WTC11 (cell line): ENCODE measurements around the gene SLC44A5. TPM values are rescaled to one million over a fixed set of nuclear protein-coding genes. Genes with fewer than 3 reads are reported as not detected.

Source experiments
- ATAC-seq: fragments of 200-7000 bp; cut with Tn5 transposase; 2 replicates; pipeline ENCODE4 v1.10.0; 2021; ENCODE audit warnings: mild to moderate bottlenecking, moderate library complexity
- CTCF ChIA-PET: fragments of 300-600 bp; sonication (Branson Sonifier 250); formaldehyde crosslinking; loops from one replicate; lab custom pipeline; 2021; ENCODE audit warnings: antibody characterized with exemption; lab: Charles Lee
- POLR2A ChIA-PET: fragments of 350-600 bp; sonication (Branson Sonifier 250); formaldehyde crosslinking; loops from one replicate; lab custom pipeline; 2021; ENCODE audit warnings: antibody characterized with exemption; lab: Charles Lee
- DNase-seq: peaks from one replicate; pipeline ENCODE4 v3.0.0; 2021; ENCODE audit warnings: low spot score
- H3K27ac Mint-ChIP-seq: 2 replicates; pipeline ENCODE4 v1.8.0; 2021; ENCODE audit warnings: mixed read lengths
- H3K27me3 Mint-ChIP-seq: 2 replicates; pipeline ENCODE4 v1.8.0; 2021; ENCODE audit warnings: low read depth, mild to moderate bottlenecking, moderate library complexity, mixed read lengths
- H3K36me3 Mint-ChIP-seq: 2 replicates; pipeline ENCODE4 v1.8.0; 2021; ENCODE audit warnings: mixed read lengths
- H3K4me1 Mint-ChIP-seq: 2 replicates; pipeline ENCODE4 v1.8.0; 2022; ENCODE audit warnings: mixed read lengths
- H3K4me3 Mint-ChIP-seq: 2 replicates; pipeline ENCODE4 v1.8.0; 2021; ENCODE audit warnings: mild to moderate bottlenecking, moderate library complexity, mixed read lengths
- H3K9me3 Mint-ChIP-seq: 2 replicates; pipeline ENCODE4 v1.8.0; 2021; ENCODE audit warnings: mixed read lengths
- ARID4B ChIP-seq: sonication (generic); formaldehyde crosslinking; IDR thresholded peaks from 2 replicates; pipeline ENCODE4 v1.8.0; 2023; ENCODE audit warnings: missing genetic modification reagents, mild to moderate bottlenecking, borderline replicate concordance
- ATF3 ChIP-seq: sonication (generic); formaldehyde crosslinking; conservative IDR thresholded peaks from 2 replicates; pipeline ENCODE4 v1.8.1; 2022; ENCODE audit warnings: mild to moderate bottlenecking, missing genetic modification reagents
- CBFB ChIP-seq: sonication (generic); formaldehyde crosslinking; IDR thresholded peaks from 2 replicates; pipeline ENCODE4 v1.8.1; 2022; ENCODE audit warnings: mild to moderate bottlenecking, low read depth, missing genetic modification reagents
- CREM ChIP-seq: sonication (generic); formaldehyde crosslinking; IDR thresholded peaks from 2 replicates; pipeline ENCODE4 v1.8.1; 2022; ENCODE audit warnings: mild to moderate bottlenecking, missing genetic modification reagents, moderate library complexity
- E2F1 ChIP-seq: sonication (generic); formaldehyde crosslinking; IDR thresholded peaks from 2 replicates; pipeline ENCODE4 v1.8.0; 2022; ENCODE audit warnings: mild to moderate bottlenecking, missing genetic modification reagents
- E2F4 ChIP-seq: sonication (generic); formaldehyde crosslinking; IDR thresholded peaks from 2 replicates; pipeline ENCODE4 v1.8.1; 2022; ENCODE audit warnings: low read depth, mild to moderate bottlenecking, moderate library complexity, missing genetic modification reagents, borderline replicate concordance
- E2F5 ChIP-seq: sonication (generic); formaldehyde crosslinking; IDR thresholded peaks from 2 replicates; pipeline ENCODE4 v1.8.1; 2022; ENCODE audit warnings: mild to moderate bottlenecking, moderate library complexity, missing genetic modification reagents
- EMX1 ChIP-seq: fragments of 250-450 bp; sonication (Bioruptor Pico); IDR thresholded peaks from 2 replicates; pipeline ENCODE4 v1.8.0; 2021; ENCODE audit warnings: mild to moderate bottlenecking
- ERG ChIP-seq: fragments of 250-450 bp; sonication (Bioruptor Pico); IDR thresholded peaks from 2 replicates; pipeline ENCODE4 v1.8.0; 2021; ENCODE audit warnings: mild to moderate bottlenecking
- KAT7 ChIP-seq: sonication (generic); formaldehyde crosslinking; IDR thresholded peaks from 2 replicates; pipeline ENCODE4 v1.8.1; 2023; ENCODE audit warnings: missing genetic modification reagents, mild to moderate bottlenecking, borderline replicate concordance
- MLX ChIP-seq: sonication (generic); formaldehyde crosslinking; IDR thresholded peaks from 2 replicates; pipeline ENCODE4 v1.8.1; 2023; ENCODE audit warnings: mild to moderate bottlenecking, missing genetic modification reagents, moderate library complexity
- NFE2L1 ChIP-seq: sonication (generic); formaldehyde crosslinking; IDR thresholded peaks from 2 replicates; pipeline ENCODE4 v1.8.1; 2023; ENCODE audit warnings: missing genetic modification reagents
- RELA ChIP-seq: sonication (generic); formaldehyde crosslinking; IDR thresholded peaks from 2 replicates; pipeline ENCODE4 v1.8.1; 2022; ENCODE audit warnings: missing genetic modification reagents, mild to moderate bottlenecking, borderline replicate concordance
- SMAD4 ChIP-seq: sonication (generic); formaldehyde crosslinking; IDR thresholded peaks from 2 replicates; pipeline ENCODE4 v1.8.0; 2022; ENCODE audit warnings: mild to moderate bottlenecking, missing genetic modification reagents
- SOX15 ChIP-seq: fragments of 250-450 bp; sonication (Bioruptor Pico); IDR thresholded peaks from 2 replicates; pipeline ENCODE4 v1.9.0; 2021; ENCODE audit warnings: mild to moderate bottlenecking
- ZBTB43 ChIP-seq: sonication (generic); formaldehyde crosslinking; IDR thresholded peaks from 2 replicates; pipeline ENCODE4 v1.8.1; 2023; ENCODE audit warnings: mild to moderate bottlenecking, missing genetic modification reagents
- ZNF121 ChIP-seq: sonication (generic); formaldehyde crosslinking; IDR thresholded peaks from 2 replicates; pipeline ENCODE4 v1.8.0; 2023; ENCODE audit warnings: missing genetic modification reagents
- ZNF263 ChIP-seq: sonication (generic); formaldehyde crosslinking; IDR thresholded peaks from 2 replicates; pipeline ENCODE4 v1.8.1; 2022; ENCODE audit warnings: low read depth, mild to moderate bottlenecking, moderate library complexity, missing genetic modification reagents
- ZNF317 ChIP-seq: sonication (generic); formaldehyde crosslinking; IDR thresholded peaks from 2 replicates; pipeline ENCODE4 v1.8.1; 2023; ENCODE audit warnings: low read depth, mild to moderate bottlenecking, moderate library complexity, missing genetic modification reagents, borderline replicate concordance
- ZNF512 ChIP-seq: sonication (generic); formaldehyde crosslinking; IDR thresholded peaks from 2 replicates; pipeline ENCODE4 v1.8.1; 2022; ENCODE audit warnings: missing genetic modification reagents, borderline replicate concordance
- total RNA-seq: library from RNA; stranded (reverse); gene quantifications from 3 replicates; pipeline ENCODE4 v1.2.3, GENCODE V29; 2021

The SLC44A5 gene
- total RNA-seq, 1 experiment from 2014 or later, result 1.8 TPM

- POLR2A ChIA-PET, result no interaction called here
- H3K36me3 Mint-ChIP-seq, result no peaks in the 10 kb centered on the region
- TF ChIP-seq ATF3 (CRISPR knock-in tag) (no peak), E2F1 (no peak), RELA (CRISPR knock-in tag) (no peak), ERG (CRISPR knock-in tag) (no peak), SOX15 (CRISPR knock-in tag) (no peak), ZNF512 (CRISPR knock-in tag) (no peak)
- no peaks in the 10 kb centered on the region for H3K9me3 Mint-ChIP-seq
- no peak overlapping the region for H3K27ac Mint-ChIP-seq
- CTCF ChIA-PET, result no interaction called here
- H3K4me3 Mint-ChIP-seq, result no peak overlapping the region
- H3K27me3 Mint-ChIP-seq, result no peaks in the 10 kb centered on the region
- DNase-seq (no peak), ATAC-seq (no peak)
- H3K4me1 Mint-ChIP-seq, result no peaks in the 10 kb centered on the region
These were observed 337.8 kb downstream of the SLC44A5 start for GRCh38 chr1:75273110-75273509.

GRCh38 chr1:75265792-75266191 is 345.1 kb downstream of the SLC44A5 start:
- H3K36me3 Mint-ChIP-seq, result no peaks in the 10 kb centered on the region
- no peaks in the 10 kb centered on the region for H3K4me1 Mint-ChIP-seq
- ChIA-PET POLR2A (interaction anchor here (0.9 kb wide), 1 partner anchor 137 kb away, joined by 3 read pairs; no protein-coding TSS in a partner anchor), CTCF (interaction anchor here (0.6 to 2.0 kb wide), 24 partner anchors 8 to 564 kb away, joined by 3 to 18 read pairs (median 4); no protein-coding TSS in a partner anchor)
- ATAC-seq (peak; percentile 84), DNase-seq (no peak)
- H3K4me3 Mint-ChIP-seq, result no peak overlapping the region
- H3K9me3 Mint-ChIP-seq, result no peaks in the 10 kb centered on the region; the same call in 1 of the 2 replicates
- no peak overlapping the region for H3K27ac Mint-ChIP-seq
- H3K27me3 Mint-ChIP-seq, result no peaks in the 10 kb centered on the region
- no peak for TF ChIP-seq CREM (CRISPR knock-in tag)
- no peak for TF ChIP-seq ZBTB43
- TF ChIP-seq KAT7 (CRISPR knock-in tag), result no peak
- TF ChIP-seq E2F4, result no peak
- no peak for TF ChIP-seq EMX1
- no peak for TF ChIP-seq NFE2L1 (CRISPR knock-in tag)
- TF ChIP-seq CBFB (CRISPR knock-in tag), result no peak
- TF ChIP-seq ZNF121 (CRISPR knock-in tag), result no peak
- TF ChIP-seq ZNF263, result no peak
- no peak for TF ChIP-seq ZNF317 (CRISPR knock-in tag)
- TF ChIP-seq MLX (CRISPR knock-in tag), result no peak
- no peak for TF ChIP-seq SMAD4
- TF ChIP-seq ARID4B (CRISPR knock-in tag), result no peak
- TF ChIP-seq SOX15 (CRISPR knock-in tag), result no peak
- TF ChIP-seq E2F5, result no peak
